GM12878 (cell line): ENCODE results near the gene SCG3. TPM values are rescaled to one million over a fixed set of nuclear protein-coding genes. Genes with fewer than 3 reads are reported as not detected.

Experiments used
- ATAC-seq: fragments of 200-7000 bp; cut with Tn5 transposase; 3 replicates; pipeline ENCODE4 v1.9.1; 2020; ENCODE audit warnings: mild to moderate bottlenecking, moderate library complexity
- BruUV-seq: library from RNA; stranded (reverse); fragments of 400-500 nt; replicated peaks from 2 replicates; lab custom pipeline; 2021; lab: Mats Ljungman, UMichigan
- CTCF ChIA-PET: fragments of 300-600 bp; sonication (Branson Sonifier 250); formaldehyde crosslinking; extraction: SDS; loops from one replicate; lab custom pipeline; 2021; ENCODE audit warnings: inconsistent platforms; lab: Yijun Ruan, JAX
- POLR2A ChIA-PET: fragments of 350-600 bp; formaldehyde crosslinking; extraction: SDS; loops from one replicate; lab custom pipeline; 2021; ENCODE audit warnings: inconsistent platforms; lab: Charles Lee
- RAD21 ChIA-PET: fragments of 300-600 bp; sonication (Branson Sonifier 250); formaldehyde crosslinking; loops from one replicate; lab custom pipeline; 2023; ENCODE audit warnings: antibody characterized with exemption; ENCODE audit not compliant: unreplicated experiment; lab: Charles Lee
- SMC1A ChIA-PET: fragments of 300-600 bp; sonication (Branson Sonifier 250); formaldehyde crosslinking; loops from one replicate; lab custom pipeline; 2023; ENCODE audit not compliant: unreplicated experiment, uncharacterized antibody; lab: Charles Lee
- DNase-seq: peaks from one replicate; pipeline ENCODE4 v3.0.0-alpha.2; 2011; ENCODE audit warnings: low read depth, low spot score
- FAIRE-seq: peaks from 3 replicates; lab custom pipeline; 2011; peaks lifted over from hg19 to GRCh38; lab: Jason Lieb, UNC
- H2AFZ ChIP-seq: 2 replicates; pipeline ENCODE4 v1.6.0; 2011; ENCODE audit warnings: low read depth, low read length, control low read depth; ENCODE audit not compliant: control insufficient read depth
- H3K27ac ChIP-seq: 2 replicates; pipeline ENCODE4 v1.5.1; 2011; ENCODE audit warnings: control low read depth; ENCODE audit not compliant: control insufficient read depth, insufficient read depth
- H3K27me3 ChIP-seq, 2 experiments: replicated peaks in 1 of 2; 2 replicates each; pipeline versions ENCODE4 v1.6.0 to v1.6.1; 2011; ENCODE audit warnings: low read length in 1 of 2; ENCODE audit not compliant: control insufficient read depth in 2 of 2, insufficient read depth in 2 of 2
- H3K36me3 ChIP-seq, 2 experiments: 2 replicates each; pipeline ENCODE4 v1.5.1; 2011; ENCODE audit warnings: low read length in 1 of 2; ENCODE audit not compliant: control insufficient read depth in 2 of 2, insufficient read depth in 2 of 2
- H3K4me1 ChIP-seq: 2 replicates; pipeline ENCODE4 v1.6.1; 2011; ENCODE audit warnings: mild to moderate bottlenecking, low read length, moderate library complexity, mixed read lengths; ENCODE audit not compliant: control insufficient read depth, insufficient read depth
- H3K4me2 ChIP-seq: 2 replicates; pipeline ENCODE4 v1.6.0; 2011; ENCODE audit warnings: control low read depth; ENCODE audit not compliant: control insufficient read depth, insufficient read depth
- H3K4me3 ChIP-seq: fragments of 200-600 bp; sonication (generic); 2 replicates; pipeline ENCODE4 v1.5.1; 2016
- H3K79me2 ChIP-seq: 2 replicates; pipeline ENCODE4 v1.6.0; 2011; ENCODE audit warnings: low read length; ENCODE audit not compliant: control insufficient read depth, insufficient read depth
- H3K9ac ChIP-seq: 2 replicates; pipeline ENCODE4 v1.8.0; 2011; ENCODE audit warnings: low read length, control low read depth, mixed read lengths; ENCODE audit not compliant: control insufficient read depth, insufficient read depth
- H3K9me3 ChIP-seq: replicated peaks from 3 replicates; pipeline ENCODE4 v1.5.1; 2011; ENCODE audit warnings: mild to moderate bottlenecking, low read length; ENCODE audit not compliant: control insufficient read depth, insufficient read depth
- H4K20me1 ChIP-seq: 2 replicates; pipeline ENCODE4 v1.6.0; 2011; ENCODE audit not compliant: control insufficient read depth, insufficient read depth
- BCL11A ChIP-seq: IDR thresholded peaks from 2 replicates; pipeline ENCODE4 v1.6.1; 2011; ENCODE audit warnings: low read depth, low read length
- CBX5 ChIP-seq: sonication (generic); IDR thresholded peaks from 2 replicates; pipeline ENCODE4 v1.6.1; 2016; ENCODE audit warnings: low read depth, moderate library complexity, mild to moderate bottlenecking, inconsistent platforms
- CEBPB ChIP-seq, 2 experiments: fragments of 150-350 bp in 1 of 2; IDR thresholded peaks; 2 replicates each; pipeline ENCODE4 v1.6.1; 2012 to 2014; ENCODE audit warnings: low read depth in 2 of 2, low read length in 2 of 2, borderline replicate concordance in 1 of 2, inconsistent platforms in 1 of 2
- EGR1 ChIP-seq, 2 experiments: IDR thresholded peaks; 1 replicate in 1 of 2; 2 replicates in 1 of 2; pipeline ENCODE4 v1.6.1; 2011 to 2012; ENCODE audit warnings: low read depth in 2 of 2, low read length in 2 of 2, borderline replicate concordance in 1 of 2, mild to moderate bottlenecking in 1 of 2, moderate library complexity in 1 of 2
- GATAD2B ChIP-seq: fragments of 450-650 bp; conservative IDR thresholded peaks from 2 replicates; pipeline ENCODE4 v1.6.1; 2017; ENCODE audit warnings: low read depth, mild to moderate bottlenecking, moderate library complexity
- HDAC6 ChIP-seq: fragments of 200-600 bp; sonication (generic); IDR thresholded peaks from one replicate; pipeline ENCODE4 v1.8.0; 2017; ENCODE audit warnings: antibody characterized with exemption; ENCODE audit not compliant: unreplicated experiment
- MTA3 ChIP-seq: IDR thresholded peaks from 2 replicates; pipeline ENCODE4 v1.6.1; 2012; ENCODE audit warnings: low read length, inconsistent platforms, borderline replicate concordance
- NR2C2 ChIP-seq: IDR thresholded peaks from 2 replicates; pipeline ENCODE4 v1.6.1; 2011; ENCODE audit warnings: borderline replicate concordance, low read depth; ENCODE audit not compliant: control insufficient read depth, insufficient read length
- POLR2AphosphoS5 ChIP-seq: IDR thresholded peaks from 2 replicates; pipeline ENCODE4 v1.6.1; 2011; ENCODE audit warnings: mild to moderate bottlenecking, low read length, inconsistent platforms
- RELA ChIP-seq: fragments of 450-650 bp; IDR thresholded peaks from 2 replicates; pipeline ENCODE4 v1.8.0; 2014; ENCODE audit warnings: borderline replicate concordance; ENCODE audit not compliant: partially characterized antibody
- SIX5 ChIP-seq: IDR thresholded peaks from 2 replicates; pipeline ENCODE4 v1.6.1; 2011; ENCODE audit warnings: mild to moderate bottlenecking, low read depth, low read length, moderate library complexity; ENCODE audit not compliant: severe bottlenecking
- SRF ChIP-seq, 2 experiments: IDR thresholded peaks; 2 replicates each; pipeline ENCODE4 v1.6.1; 2011; ENCODE audit warnings: low read depth in 2 of 2, low read length in 2 of 2, mild to moderate bottlenecking in 1 of 2, moderate library complexity in 1 of 2
- YBX1 ChIP-seq: fragments of 450-650 bp; IDR thresholded peaks from 2 replicates; pipeline ENCODE4 v1.6.1; 2016; ENCODE audit warnings: antibody characterized with exemption
- ZBTB4 ChIP-seq: fragments of 450-650 bp; formaldehyde crosslinking; IDR thresholded peaks from 2 replicates; pipeline ENCODE4 v1.4.0; 2022; ENCODE audit warnings: mild to moderate bottlenecking, moderate library complexity
- ZNF24 ChIP-seq: fragments of 450-650 bp; IDR thresholded peaks from 2 replicates; pipeline ENCODE4 v1.6.1; 2017; ENCODE audit warnings: antibody characterized with exemption, mild to moderate bottlenecking
- ZNF384 ChIP-seq: IDR thresholded peaks from 2 replicates; pipeline ENCODE4 v1.6.1; 2012; ENCODE audit warnings: low read depth, mild to moderate bottlenecking, low read length, improper control_type of control experiment, borderline replicate concordance
- ZSCAN29 ChIP-seq: fragments of 450-650 bp; IDR thresholded peaks from 2 replicates; pipeline ENCODE4 v1.6.1; 2017; ENCODE audit warnings: mild to moderate bottlenecking, moderate library complexity
- WGBS: methylation state at CpG from one replicate; pipeline ENCODE4 v1.1.6; 2016; ENCODE audit warnings: low lambda C conversion rate; ENCODE audit not compliant: insufficient replicate concordance, insufficient coverage; ENCODE audit errors: missing lambda C conversion rate; 5-methylcytosine and 5-hydroxymethylcytosine counted together
- in situ Hi-C: fragments of 300-500 bp; cut with MboI; formaldehyde crosslinking; loops from 9 replicates; pipeline ENCODE4 v1.14.3; 2018; ENCODE audit warnings: mixed read lengths
- intact Hi-C: fragments of 100-400 bp; cut with micrococcal nuclease; formaldehyde crosslinking; loops from one replicate; pipeline ENCODE4 v1.14.2; 2022; ENCODE audit not compliant: unreplicated experiment
- polyA plus RNA-seq, 11 experiments: library from polyadenylated mRNA; depleted of rRNA in 4 of 11; unstranded in 6 of 11; stranded (reverse) in 5 of 11; fragments of >200 nt; fragmentation: Nextera tagmentation in 4 of 11; fragmentation: Illumina TruSeq in 1 of 11; extraction: Ambion mirVana in 4 of 11; extraction: Trizol in 1 of 11; gene quantifications; 1 replicate in 1 of 11; 2 replicates in 10 of 11; pipeline versions ENCODE4 v1.2.1 to v1.2.3, GENCODE V29; 2011 to 2016; ENCODE audit warnings: inconsistent platforms in 2 of 11, missing spikeins in 2 of 11, low read depth in 1 of 11
- total RNA-seq, 4 experiments: library from RNA; depleted of rRNA in 3 of 4; stranded (reverse); fragments of >200 nt in 3 of 4; fragmentation: Illumina TruSeq in 1 of 4; extraction: Trizol in 1 of 4; gene quantifications; 2 replicates each; pipeline versions ENCODE4 v1.2.1 to v1.2.3, GENCODE V29; 2013 to 2021
- TF ChIP-seq, protein P1 (sequence below): fragments of 450-650 bp; IDR thresholded peaks from 2 replicates; pipeline ENCODE4 v1.6.1; 2016; ENCODE audit warnings: mild to moderate bottlenecking

Gene SCG3
- total and polyA plus RNA-seq, 10 of the 15 experiments (the other 5 are each of a cell fraction or from before 2014, with no cell fraction given) = 0.03 to 0.15 (median 0.04) TPM; not detected in 7

DNA sequence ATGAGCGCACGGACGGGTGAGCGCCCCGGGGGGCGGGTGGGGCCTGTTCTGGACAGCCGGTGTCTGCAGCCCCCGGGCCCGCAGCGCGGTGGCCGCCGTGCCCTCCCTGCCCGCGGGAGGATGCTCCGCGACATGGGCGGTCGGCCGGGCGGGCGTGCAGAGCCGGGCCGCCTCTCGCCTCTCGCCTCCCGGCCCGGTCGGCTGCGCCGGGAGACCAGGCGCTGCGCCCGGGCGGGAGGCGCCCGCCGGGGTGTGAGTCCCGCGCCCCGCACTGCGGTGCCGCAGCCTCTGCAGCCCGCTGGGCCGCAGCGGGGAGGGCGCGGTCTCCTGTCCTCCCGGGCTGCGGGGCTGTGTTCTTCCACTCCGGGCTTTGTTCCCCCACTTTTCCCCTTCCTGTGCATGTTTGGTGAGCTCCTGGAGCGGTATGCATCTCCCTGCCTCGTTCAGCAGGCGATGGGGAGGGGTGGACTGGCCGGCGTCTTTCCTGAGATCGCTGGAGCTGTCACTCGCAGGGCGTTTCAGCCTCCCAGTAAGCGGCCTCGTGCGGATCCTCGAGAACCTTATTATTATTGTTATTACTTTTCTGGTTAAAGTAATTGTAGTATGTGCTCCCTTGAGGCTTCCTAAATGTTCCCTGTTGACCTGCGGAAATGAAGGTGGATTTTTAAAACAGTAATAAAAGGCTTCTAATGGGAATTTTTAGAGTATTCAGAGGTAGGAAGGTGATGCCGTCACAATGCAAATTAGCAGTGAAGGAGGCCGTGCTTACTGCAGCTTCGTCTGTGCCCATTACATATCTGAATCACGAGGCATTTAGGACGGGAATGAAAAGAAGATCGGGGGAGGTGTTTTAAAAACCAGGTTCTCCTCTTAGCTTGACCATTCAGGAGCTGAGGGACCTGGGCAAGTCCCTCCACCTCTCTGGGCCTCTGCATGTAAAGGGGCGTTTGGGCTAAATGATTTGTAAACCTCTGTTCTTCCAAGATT is 70.7 kb downstream of the SCG3 start:
- H3K4me3 ChIP-seq = peak overlapping the region; percentile 89
- H3K4me2 ChIP-seq = peak overlapping the region; percentile 87
- FAIRE-seq = peak; percentile 38
- ChIA-PET SMC1A (interaction anchor here (0.8 to 0.9 kb wide), 2 partner anchors 9 to 106 kb away, joined by 3 to 4 read pairs; no protein-coding TSS in a partner anchor), POLR2A (no interaction called here), CTCF (interaction anchor here (1.0 to 1.5 kb wide), 2 partner anchors 9 to 102 kb away, joined by 4 to 7 read pairs; no protein-coding TSS in a partner anchor), RAD21 (interaction anchor here (0.5 to 2.0 kb wide), 3 partner anchors 15 to 67 kb away, joined by 3 to 7 read pairs (median 6); no protein-coding TSS in a partner anchor)
- no peaks in the 10 kb centered on the region for H3K79me2 ChIP-seq
- peak; percentile 54 for ATAC-seq
- no peaks in the 10 kb centered on the region for H3K36me3 ChIP-seq
- peak overlapping the region; percentile 86 for H2AFZ ChIP-seq
- no peaks in the 10 kb centered on the region for H3K4me1 ChIP-seq
- DNase-seq = no peak
- intact Hi-C loops (loop anchor here (2.0 kb wide), 1 partner anchor 19 kb away; no protein-coding TSS in a partner anchor), in situ Hi-C loops (no loop called here)
- WGBS = under 1% methylated on average over 49 of the region's 71 CpGs
- H4K20me1 ChIP-seq = no peaks in the 10 kb centered on the region
- peak overlapping the region; percentile 52 for H3K9ac ChIP-seq
- no peak overlapping the region for H3K27ac ChIP-seq
- H3K27me3 ChIP-seq = peaks cover 0 to 2% of the 10 kb centered on the region in 2 experiments; a peak in 1 of 4 replicates
- no peaks in the 10 kb centered on the region for H3K9me3 ChIP-seq
- no TSS peak for BruUV-seq
- TF ChIP-seq CBX5 = no peak
- TF ChIP-seq ZNF24 = no peak
- TF ChIP-seq ZNF384 = no peak
- TF ChIP-seq ZSCAN29 = no peak
- TF ChIP-seq BCL11A = no peak
- no peak for TF ChIP-seq CEBPB (IDR thresholded peaks at IDR 0.05; ENCODE audit: borderline replicate concordance in 1 of 2, low read depth in 2 of 2, low read length in 2 of 2)
- no peak for TF ChIP-seq YBX1
- no peak for TF ChIP-seq ZBTB4
- TF ChIP-seq MTA3 = no peak
- TF ChIP-seq GATAD2B = no peak
- TF ChIP-seq SRF (IDR thresholded peaks at IDR 0.05; ENCODE audit: low read depth in 2 of 2, low read length in 2 of 2) = no peak
- TF ChIP-seq POLR2AphosphoS5 = no peak
- TF ChIP-seq NR2C2 = no peak
- TF ChIP-seq EGR1 (IDR thresholded peaks at IDR 0.05; ENCODE audit: borderline replicate concordance in 1 of 2, low read depth in 2 of 2, low read length in 2 of 2) = 0 out of 3 replicates have a peak, but pooled peaks of 1 of the 2 experiments have one; percentile 10
- TF ChIP-seq, protein P1, sequence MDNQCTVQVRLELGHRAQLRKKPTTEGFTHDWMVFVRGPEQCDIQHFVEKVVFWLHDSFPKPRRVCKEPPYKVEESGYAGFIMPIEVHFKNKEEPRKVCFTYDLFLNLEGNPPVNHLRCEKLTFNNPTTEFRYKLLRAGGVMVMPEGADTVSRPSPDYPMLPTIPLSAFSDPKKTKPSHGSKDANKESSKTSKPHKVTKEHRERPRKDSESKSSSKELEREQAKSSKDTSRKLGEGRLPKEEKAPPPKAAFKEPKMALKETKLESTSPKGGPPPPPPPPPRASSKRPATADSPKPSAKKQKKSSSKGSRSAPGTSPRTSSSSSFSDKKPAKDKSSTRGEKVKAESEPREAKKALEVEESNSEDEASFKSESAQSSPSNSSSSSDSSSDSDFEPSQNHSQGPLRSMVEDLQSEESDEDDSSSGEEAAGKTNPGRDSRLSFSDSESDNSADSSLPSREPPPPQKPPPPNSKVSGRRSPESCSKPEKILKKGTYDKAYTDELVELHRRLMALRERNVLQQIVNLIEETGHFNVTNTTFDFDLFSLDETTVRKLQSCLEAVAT = no peak
- TF ChIP-seq RELA = no peak
- TF ChIP-seq HDAC6 = peak; percentile 29
- no peak for TF ChIP-seq SIX5
